GM19099 (cell line): Measurements from ENCODE around the gene PRKCH.

Experiments used
- POLR2A ChIP-seq: IDR thresholded peaks from 3 replicates; pipeline ENCODE4 v1.6.1; 2011; ENCODE audit warnings: low read depth; ENCODE audit not compliant: insufficient read length; ENCODE audit errors: extremely low read depth

Gene PRKCH

GRCh38 chr14:61296719-61297502, 24.5 kb upstream of the PRKCH start:
- TF ChIP-seq POLR2A, result no peak

- no peak for TF ChIP-seq POLR2A
These were observed 23.8 kb upstream of the PRKCH start for GRCh38 chr14:61297581-61297980.

- no peak for TF ChIP-seq POLR2A
These were observed 22.6 kb upstream of the PRKCH start for GRCh38 chr14:61298824-61299223.

GRCh38 chr14:61300209-61300608, 21.2 kb upstream of the PRKCH start:
- TF ChIP-seq POLR2A, result no peak

- no peak for TF ChIP-seq POLR2A
These were observed 20.6 kb upstream of the PRKCH start for GRCh38 chr14:61300754-61301153.

- TF ChIP-seq POLR2A, result no peak
These were observed 16.7 kb upstream of the PRKCH start for GRCh38 chr14:61304688-61305087.

GRCh38 chr14:61308198-61308597, 13.2 kb upstream of the PRKCH start:
- TF ChIP-seq POLR2A, result no peak

- TF ChIP-seq POLR2A, result no peak
These were observed 6.1 kb upstream of the PRKCH start for GRCh38 chr14:61315313-61315712.

- TF ChIP-seq POLR2A, result no peak
These were observed 2.3 kb upstream of the PRKCH start for GRCh38 chr14:61319086-61319485.

GRCh38 chr14:61319706-61320105, 1.7 kb upstream of the PRKCH start:
- no peak for TF ChIP-seq POLR2A

GRCh38 chr14:61320806-61321384, 484 bp upstream of the PRKCH start:
- no peak for TF ChIP-seq POLR2A

GRCh38 chr14:61322011-61322798, 826 bp downstream of the PRKCH start:
- TF ChIP-seq POLR2A, result no peak

- no peak for TF ChIP-seq POLR2A
These were observed 1.5 kb downstream of the PRKCH start for GRCh38 chr14:61322799-61323290.

- no peak for TF ChIP-seq POLR2A
These were observed 2.6 kb downstream of the PRKCH start for GRCh38 chr14:61323970-61324369.

- TF ChIP-seq POLR2A, result no peak
These were observed 3.8 kb downstream of the PRKCH start for GRCh38 chr14:61325166-61325565.

- TF ChIP-seq POLR2A, result no peak
These were observed 4.8 kb downstream of the PRKCH start for GRCh38 chr14:61326146-61326545.

- TF ChIP-seq POLR2A, result no peak
These were observed 5.5 kb downstream of the PRKCH start for GRCh38 chr14:61326847-61327246.
